ENCODE results near the gene KRTAP10-5.

DNA sequence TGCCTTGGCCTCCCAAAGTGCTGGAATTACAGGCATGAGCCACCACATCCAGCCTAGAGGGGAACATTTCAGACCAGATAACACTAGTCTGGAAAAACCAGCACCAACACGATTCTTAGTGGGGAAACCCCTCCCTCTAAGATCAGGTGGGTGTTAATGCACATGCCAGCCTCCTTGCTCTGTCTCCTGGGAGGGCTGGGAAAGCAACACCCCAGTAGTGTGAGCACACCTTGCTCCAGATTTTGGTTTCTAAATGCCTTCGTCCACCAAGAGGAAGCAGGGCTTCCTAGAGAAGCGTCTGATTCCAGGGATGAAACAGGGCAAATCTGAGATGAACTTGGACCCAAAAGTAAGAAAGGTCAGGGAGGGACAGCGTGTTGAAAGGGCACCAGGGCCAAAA is 9.1 kb downstream of the KRTAP10-5 start:
- TF ChIP-seq JUN (IDR thresholded peaks at IDR 0.05), result no peak
- no peak for TF ChIP-seq CTCF (IDR thresholded peaks at IDR 0.05)
- TF ChIP-seq RFX5 (IDR thresholded peaks at IDR 0.05), result no peak
- no peak for TF ChIP-seq POLR2A (IDR thresholded peaks at IDR 0.05; ENCODE audit: low read length)
- TF ChIP-seq, protein P1, sequence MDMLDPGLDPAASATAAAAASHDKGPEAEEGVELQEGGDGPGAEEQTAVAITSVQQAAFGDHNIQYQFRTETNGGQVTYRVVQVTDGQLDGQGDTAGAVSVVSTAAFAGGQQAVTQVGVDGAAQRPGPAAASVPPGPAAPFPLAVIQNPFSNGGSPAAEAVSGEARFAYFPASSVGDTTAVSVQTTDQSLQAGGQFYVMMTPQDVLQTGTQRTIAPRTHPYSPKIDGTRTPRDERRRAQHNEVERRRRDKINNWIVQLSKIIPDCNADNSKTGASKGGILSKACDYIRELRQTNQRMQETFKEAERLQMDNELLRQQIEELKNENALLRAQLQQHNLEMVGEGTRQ (IDR thresholded peaks at IDR 0.05), result no peak
- TF ChIP-seq MAFK (IDR thresholded peaks at IDR 0.05; ENCODE audit: partially characterized antibody), result no peak
- no peak for TF ChIP-seq NR3C1 (IDR thresholded peaks at IDR 0.05)
- TF ChIP-seq ZNF302 (CRISPR knock-in tag; IDR thresholded peaks at IDR 0.05), result no peak
- TF ChIP-seq REST (IDR thresholded peaks at IDR 0.05), result no peak
- no peak for TF ChIP-seq SMC3 (IDR thresholded peaks at IDR 0.05)
- no peak for TF ChIP-seq CEBPB (IDR thresholded peaks at IDR 0.05)
- TF ChIP-seq HDAC2 (IDR thresholded peaks at IDR 0.05), result no peak
- TF ChIP-seq RCOR1 (IDR thresholded peaks at IDR 0.05; ENCODE audit: low read depth, low read length), result no peak
- TF ChIP-seq HOXA7 (CRISPR knock-in tag; IDR thresholded peaks at IDR 0.05), result no peak
